Cerebellar cortex (tissue), 1 donor: ENCODE measurements around the gene GPC5.
"Not testable (repeated sequence)": the region's sequence is repeated elsewhere in the genome, so short reads cannot be mapped to it uniquely, and the experiment has no call there.

Source experiments
- DNase-seq: peaks from one replicate; pipeline ENCODE4 v3.0.0-alpha.2; 2015; ENCODE audit warnings: low spot score

The GPC5 gene

GRCh38 chr13:91774397-91774796 is 376.0 kb downstream of the GPC5 start:
- no peak for DNase-seq

DNA sequence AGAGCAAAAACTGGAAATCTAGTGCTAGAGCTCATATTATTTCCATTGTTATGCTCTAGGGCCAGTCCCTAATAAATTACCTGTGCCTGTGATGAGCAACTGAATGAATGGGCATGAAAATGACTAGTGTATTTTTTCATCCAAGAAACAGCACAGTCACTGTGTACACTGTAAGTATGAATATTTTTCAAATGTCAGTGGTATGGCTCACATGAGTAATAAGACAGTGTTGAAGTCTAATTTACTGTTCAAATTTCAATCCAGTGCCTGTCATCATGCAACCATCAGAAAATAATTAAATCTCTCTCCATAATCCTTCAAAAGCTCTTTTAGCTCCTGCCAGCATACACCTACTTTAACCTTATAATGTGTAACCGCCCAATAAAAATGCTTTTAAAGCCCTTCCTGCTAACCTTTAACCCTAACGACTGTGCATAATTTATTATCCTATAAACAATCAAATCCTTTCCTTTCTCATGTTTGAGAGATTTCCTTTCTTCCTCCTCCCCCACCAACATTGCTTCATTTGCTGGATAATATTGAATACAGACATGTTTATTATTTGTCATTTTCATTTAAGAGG is 378.3 kb downstream of the GPC5 start:
- DNase-seq: no peak

DNA sequence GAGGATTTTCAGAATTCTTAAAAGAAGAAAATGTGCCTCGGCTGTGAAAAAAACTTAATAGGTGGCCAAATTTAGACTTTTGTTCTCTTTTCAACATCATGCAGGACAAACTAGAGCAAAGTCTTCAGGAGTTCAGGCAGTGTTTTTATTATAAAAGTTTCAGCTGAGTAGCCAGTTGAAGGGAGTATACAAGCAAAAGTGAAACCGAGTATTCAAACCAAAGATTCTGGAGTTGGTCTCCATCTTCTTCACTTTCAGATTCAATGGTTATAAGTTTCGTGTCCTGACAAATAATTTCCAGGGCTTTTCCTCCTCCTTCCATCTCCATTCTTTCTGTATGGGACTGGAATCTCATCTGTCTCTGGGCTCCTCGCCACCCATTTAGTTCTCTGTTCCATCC is 379.7 kb downstream of the GPC5 start:
- DNase-seq: no peak

- DNase-seq: peak; percentile 24
Observed at GRCh38 chr13:91781982-91782691, 383.7 kb downstream of the GPC5 start.

- no peak for DNase-seq
Observed at GRCh38 chr13:91785431-91786119, 387.2 kb downstream of the GPC5 start.

GRCh38 chr13:91792054-91792453 is 393.6 kb downstream of the GPC5 start:
- no peak for DNase-seq

GRCh38 chr13:91797567-91797966 is 399.1 kb downstream of the GPC5 start:
- no peak for DNase-seq

DNA sequence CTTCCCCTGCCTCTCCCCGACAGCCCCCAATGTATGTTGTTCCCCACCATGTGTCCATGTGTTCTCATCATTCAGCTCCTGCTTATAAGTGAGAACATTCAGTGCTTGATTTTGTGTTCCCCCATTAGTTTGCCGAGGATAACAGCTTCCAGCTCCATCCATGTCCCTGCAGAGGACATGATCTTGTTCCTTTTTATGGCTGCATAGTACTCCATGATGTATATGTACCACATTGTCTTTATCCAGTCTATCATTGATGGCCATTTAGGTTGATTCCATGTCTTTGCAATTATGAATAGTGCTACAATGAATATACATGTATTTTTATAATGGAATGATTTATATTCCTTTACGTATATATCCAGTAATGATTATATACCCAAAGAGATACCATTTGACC is 399.9 kb downstream of the GPC5 start:
- DNase-seq: not testable (repeated sequence)

- DNase-seq: not testable (repeated sequence)
Observed at GRCh38 chr13:91801772-91802171, 403.4 kb downstream of the GPC5 start.

DNA sequence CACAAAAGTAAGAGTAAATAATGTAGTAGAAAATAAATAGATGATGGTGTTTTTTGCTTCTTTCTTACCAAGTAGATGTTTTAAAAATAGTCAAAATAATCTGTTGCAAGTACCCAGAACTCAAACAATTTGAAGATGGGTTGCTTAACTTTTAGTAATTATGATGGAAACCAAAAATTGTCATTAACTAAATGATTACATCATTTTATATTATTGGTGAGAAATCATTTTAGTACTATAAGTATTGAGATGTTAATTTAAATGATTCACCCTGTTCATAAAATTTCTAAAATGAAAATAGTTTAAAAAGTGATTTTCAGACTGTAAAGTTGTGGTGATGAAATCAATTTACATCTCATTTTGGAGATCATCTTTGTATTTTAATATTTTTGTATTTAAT is 404.5 kb downstream of the GPC5 start:
- no peak for DNase-seq

GRCh38 chr13:91804724-91805123 is 406.3 kb downstream of the GPC5 start:
- DNase-seq: no peak

DNA sequence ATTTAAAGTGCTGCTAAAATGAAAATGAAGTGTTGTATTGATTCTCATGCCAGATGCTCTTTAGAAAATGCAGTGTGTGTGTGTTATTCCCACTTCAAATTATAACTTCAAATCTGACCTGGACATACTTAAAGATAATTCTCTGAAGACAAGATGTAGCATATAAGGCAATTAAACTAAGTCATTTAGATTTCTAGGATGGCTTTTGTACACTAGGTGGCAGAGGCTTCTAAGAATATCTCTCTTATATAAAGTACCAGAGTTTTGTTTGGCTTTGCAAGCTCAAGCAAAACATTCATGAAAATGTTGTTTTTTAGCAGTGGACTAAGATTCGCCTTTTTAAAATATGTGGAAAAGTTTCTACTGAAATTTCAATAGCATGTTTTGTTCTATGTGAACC is 407.2 kb downstream of the GPC5 start:
- no peak for DNase-seq

DNA sequence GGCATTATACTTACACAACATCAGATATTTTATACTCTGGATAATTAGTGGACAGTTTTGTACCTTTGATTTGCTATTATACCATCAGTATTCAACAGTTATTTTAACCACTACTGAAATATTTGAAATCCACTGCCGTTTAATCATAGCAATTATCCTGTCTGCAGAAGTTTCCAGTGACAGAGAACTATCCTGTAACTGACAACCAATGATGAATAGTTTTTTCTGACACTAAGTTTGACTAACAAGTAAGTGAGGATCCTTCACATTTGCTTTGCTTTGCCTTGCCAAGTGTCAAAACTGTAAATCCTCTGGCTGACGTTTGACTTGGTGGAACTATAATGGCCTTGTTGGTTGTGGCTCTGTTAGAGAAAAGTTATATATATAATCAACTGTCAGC is 410.7 kb downstream of the GPC5 start:
- no peak for DNase-seq

- DNase-seq: no peak
Observed at GRCh38 chr13:91813253-91813652, 414.8 kb downstream of the GPC5 start.

DNA sequence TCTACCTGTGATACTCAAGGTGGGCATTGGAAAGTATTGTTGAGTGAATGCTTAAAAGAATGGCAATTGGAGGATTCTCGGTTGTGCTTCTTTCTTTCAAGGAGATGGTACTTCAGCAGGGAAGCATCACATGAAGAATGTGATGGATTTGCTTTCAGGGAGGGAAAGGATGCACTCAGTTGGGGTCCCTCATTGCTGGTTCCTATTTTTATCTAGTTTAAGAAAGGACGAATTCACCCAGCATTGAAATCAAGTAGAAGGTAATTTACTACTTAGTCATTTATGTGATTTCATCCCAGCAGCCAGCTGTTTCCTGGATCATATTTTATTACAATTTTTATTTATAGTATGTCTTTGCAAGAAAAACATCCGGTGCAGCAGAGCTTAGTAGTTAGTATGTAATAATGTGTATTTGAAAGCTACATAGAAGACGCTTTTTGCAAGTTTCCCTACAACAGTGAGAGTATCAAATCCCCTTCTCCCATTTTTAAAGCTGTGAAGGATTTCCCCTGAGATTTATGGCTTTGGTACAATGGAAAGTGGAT is 417.9 kb downstream of the GPC5 start:
- no peak for DNase-seq

DNA sequence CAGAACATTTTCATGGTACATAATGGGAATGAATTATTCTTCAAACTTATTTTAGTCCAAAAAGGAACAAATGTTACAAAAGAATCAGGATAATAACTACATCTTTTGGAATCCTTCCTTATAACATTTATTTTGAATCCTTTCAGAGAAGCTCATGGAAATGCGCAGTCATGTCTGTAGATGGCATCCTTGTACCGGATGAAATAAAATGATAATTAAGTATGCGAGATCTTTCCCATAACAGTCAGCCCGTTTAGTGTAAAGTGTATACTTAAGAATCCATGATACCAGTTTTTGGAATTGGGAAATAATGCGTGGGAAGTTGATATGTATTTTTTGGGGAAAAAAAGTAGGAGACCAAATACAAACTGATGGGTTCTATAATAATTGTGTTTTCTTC is 418.8 kb downstream of the GPC5 start:
- no peak for DNase-seq

GRCh38 chr13:91824416-91824815 is 426.0 kb downstream of the GPC5 start:
- no peak for DNase-seq

GRCh38 chr13:91825516-91825915 is 427.1 kb downstream of the GPC5 start:
- DNase-seq: no peak

DNA sequence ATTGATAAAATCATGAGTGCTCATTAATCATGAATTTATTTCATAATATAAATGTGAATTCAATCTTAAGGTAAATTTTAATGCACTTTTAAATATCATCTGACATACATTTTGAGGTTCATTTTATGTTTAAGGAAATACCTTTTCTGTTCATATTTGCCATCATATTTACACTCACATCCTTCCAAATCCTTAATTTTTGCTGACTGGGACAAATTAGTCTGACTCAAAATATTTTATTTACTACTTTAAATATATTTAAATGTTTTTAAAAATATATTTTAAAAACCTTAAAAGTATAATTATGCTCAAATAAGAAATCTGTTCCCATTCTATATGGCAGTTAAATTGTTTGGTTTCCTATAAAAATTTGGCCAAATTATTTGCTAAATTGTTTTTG is 438.1 kb downstream of the GPC5 start:
- DNase-seq: no peak

- no peak for DNase-seq
Observed at GRCh38 chr13:91845612-91846011, 447.2 kb downstream of the GPC5 start.

DNA sequence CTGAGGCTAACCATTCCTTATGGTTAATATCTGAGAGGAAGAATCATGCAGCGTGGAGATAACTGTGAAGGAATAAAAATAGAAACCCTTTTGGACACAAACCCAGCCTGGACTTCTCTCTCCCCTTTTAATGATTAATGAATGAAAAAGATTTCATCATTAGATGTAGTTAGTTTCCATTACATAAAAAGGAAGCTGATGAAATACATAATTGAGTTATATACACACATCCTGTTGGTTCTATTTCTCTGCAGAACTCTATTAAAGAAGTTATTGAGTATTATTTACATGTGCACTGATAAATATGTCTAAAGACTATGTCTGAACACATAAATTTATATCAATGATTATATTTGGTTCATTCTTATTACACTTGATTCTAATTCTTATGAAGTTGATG is 465.3 kb downstream of the GPC5 start:
- DNase-seq: no peak

- DNase-seq: no peak
Observed at GRCh38 chr13:91868351-91868750, 469.9 kb downstream of the GPC5 start.

- no peak for DNase-seq
Observed at GRCh38 chr13:91878491-91878890, 480.1 kb downstream of the GPC5 start.
